ENCODE measurements around the gene SBNO2.

DNA sequence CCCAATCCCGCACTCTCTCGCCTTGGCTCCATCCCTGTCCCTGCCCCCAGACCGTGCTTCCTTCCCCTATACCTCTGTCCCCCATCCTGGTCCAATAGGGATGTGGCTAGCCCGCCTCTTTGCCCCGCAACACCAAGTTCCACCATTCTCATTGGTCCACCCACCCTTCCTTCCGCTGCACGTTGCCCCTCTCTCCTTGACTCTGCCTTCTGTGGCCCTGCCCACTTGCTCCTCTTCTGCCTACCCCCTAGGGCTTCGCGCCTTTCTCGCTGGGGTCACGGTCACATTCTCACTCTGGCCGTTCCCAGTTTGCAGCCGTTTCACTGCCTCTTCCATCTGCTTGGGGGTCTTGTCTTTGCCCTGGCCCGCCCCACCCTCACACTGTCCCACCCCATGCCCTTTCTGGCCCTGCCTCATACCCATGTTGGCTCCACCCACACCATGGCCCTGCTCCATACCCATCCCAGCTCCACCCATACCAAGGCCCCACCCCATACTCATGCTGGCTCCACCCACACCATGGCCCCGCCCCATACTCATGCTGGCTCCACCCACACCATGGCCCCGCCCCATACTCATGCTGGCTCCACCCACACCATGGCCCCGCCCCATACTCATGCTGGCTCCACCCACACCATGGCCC lies 111.6 kb downstream of the SBNO2 start:
- TF ChIP-seq TEAD4 (IDR thresholded peaks at IDR 0.05; ENCODE audit: low read length): no peak
- TF ChIP-seq TEAD4 (CRISPR knock-in tag; IDR thresholded peaks at IDR 0.05; ENCODE audit: borderline replicate concordance): no peak
- no peak for TF ChIP-seq ATF7 (IDR thresholded peaks at IDR 0.05)
- TF ChIP-seq, protein P1, sequence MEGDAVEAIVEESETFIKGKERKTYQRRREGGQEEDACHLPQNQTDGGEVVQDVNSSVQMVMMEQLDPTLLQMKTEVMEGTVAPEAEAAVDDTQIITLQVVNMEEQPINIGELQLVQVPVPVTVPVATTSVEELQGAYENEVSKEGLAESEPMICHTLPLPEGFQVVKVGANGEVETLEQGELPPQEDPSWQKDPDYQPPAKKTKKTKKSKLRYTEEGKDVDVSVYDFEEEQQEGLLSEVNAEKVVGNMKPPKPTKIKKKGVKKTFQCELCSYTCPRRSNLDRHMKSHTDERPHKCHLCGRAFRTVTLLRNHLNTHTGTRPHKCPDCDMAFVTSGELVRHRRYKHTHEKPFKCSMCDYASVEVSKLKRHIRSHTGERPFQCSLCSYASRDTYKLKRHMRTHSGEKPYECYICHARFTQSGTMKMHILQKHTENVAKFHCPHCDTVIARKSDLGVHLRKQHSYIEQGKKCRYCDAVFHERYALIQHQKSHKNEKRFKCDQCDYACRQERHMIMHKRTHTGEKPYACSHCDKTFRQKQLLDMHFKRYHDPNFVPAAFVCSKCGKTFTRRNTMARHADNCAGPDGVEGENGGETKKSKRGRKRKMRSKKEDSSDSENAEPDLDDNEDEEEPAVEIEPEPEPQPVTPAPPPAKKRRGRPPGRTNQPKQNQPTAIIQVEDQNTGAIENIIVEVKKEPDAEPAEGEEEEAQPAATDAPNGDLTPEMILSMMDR (IDR thresholded peaks at IDR 0.05 in 2 of 3, conservative IDR thresholded peaks at IDR 0.05 in 1 of 3; ENCODE audit: insufficient read depth in 2 of 3, low read depth in 1 of 3, low read length in 3 of 3): no peak
- TF ChIP-seq, protein P2, sequence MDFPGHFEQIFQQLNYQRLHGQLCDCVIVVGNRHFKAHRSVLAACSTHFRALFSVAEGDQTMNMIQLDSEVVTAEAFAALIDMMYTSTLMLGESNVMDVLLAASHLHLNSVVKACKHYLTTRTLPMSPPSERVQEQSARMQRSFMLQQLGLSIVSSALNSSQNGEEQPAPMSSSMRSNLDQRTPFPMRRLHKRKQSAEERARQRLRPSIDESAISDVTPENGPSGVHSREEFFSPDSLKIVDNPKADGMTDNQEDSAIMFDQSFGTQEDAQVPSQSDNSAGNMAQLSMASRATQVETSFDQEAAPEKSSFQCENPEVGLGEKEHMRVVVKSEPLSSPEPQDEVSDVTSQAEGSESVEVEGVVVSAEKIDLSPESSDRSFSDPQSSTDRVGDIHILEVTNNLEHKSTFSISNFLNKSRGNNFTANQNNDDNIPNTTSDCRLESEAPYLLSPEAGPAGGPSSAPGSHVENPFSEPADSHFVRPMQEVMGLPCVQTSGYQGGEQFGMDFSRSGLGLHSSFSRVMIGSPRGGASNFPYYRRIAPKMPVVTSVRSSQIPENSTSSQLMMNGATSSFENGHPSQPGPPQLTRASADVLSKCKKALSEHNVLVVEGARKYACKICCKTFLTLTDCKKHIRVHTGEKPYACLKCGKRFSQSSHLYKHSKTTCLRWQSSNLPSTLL (IDR thresholded peaks at IDR 0.05): no peak
